OCI-LY3 (cell line): ENCODE measurements around the gene NAV2.

Experiments used
- H2AFZ ChIP-seq: fragments of 200-600, 300-600 bp; shearing (Covaris generic); 2 replicates; pipeline ENCODE4 v1.6.0; 2014; ENCODE audit warnings: antibody characterized with exemption, low read depth, low read length
- H3K27ac ChIP-seq: fragments of 200-600, 300-600 bp; sonication (generic); 2 replicates; pipeline ENCODE4 v1.5.1; 2014; ENCODE audit warnings: mild to moderate bottlenecking, low read length, moderate library complexity, mixed read lengths
- H3K27me3 ChIP-seq: fragments of 200-600, 300-600 bp; sonication (generic); 2 replicates; pipeline ENCODE4 v1.6.1; 2014; ENCODE audit warnings: low read depth, low read length, mixed read lengths
- H3K36me3 ChIP-seq: fragments of 200-600, 300-600 bp; sonication (generic); replicated peaks from 2 replicates; pipeline ENCODE3; 2014; ENCODE audit warnings: low read depth, low read length, mixed read lengths
- H3K4me1 ChIP-seq: fragments of 300-600, 200-600 bp; sonication (generic); 2 replicates; pipeline ENCODE4 v1.6.1; 2014; ENCODE audit warnings: low read length, mixed read lengths
- H3K4me2 ChIP-seq: fragments of 200-600, 300-600 bp; sonication (generic); 2 replicates; pipeline ENCODE4 v1.6.1; 2014; ENCODE audit warnings: low read length, mixed read lengths
- H3K4me3 ChIP-seq: fragments of 300-600, 200-600 bp; sonication (generic); 2 replicates; pipeline ENCODE4 v1.5.1; 2014; ENCODE audit warnings: antibody characterized with exemption, mild to moderate bottlenecking, low read length, moderate library complexity
- H3K79me2 ChIP-seq: fragments of 300-600, 200-600 bp; shearing (Covaris generic); 2 replicates; pipeline ENCODE4 v1.6.1; 2014; ENCODE audit warnings: mild to moderate bottlenecking, low read length, mixed read lengths
- H3K9ac ChIP-seq: fragments of 300-600, 200-600 bp; shearing (Covaris generic); 2 replicates; pipeline ENCODE4 v1.6.0; 2014; ENCODE audit warnings: mild to moderate bottlenecking, low read length, moderate library complexity
- H3K9me3 ChIP-seq: fragments of 200-600, 300-600 bp; shearing (Covaris generic); 2 replicates; pipeline ENCODE4 v1.6.1; 2014; ENCODE audit warnings: low read length, mixed read lengths; ENCODE audit not compliant: insufficient read depth
- H4K20me1 ChIP-seq: fragments of 200-600, 300-600 bp; sonication (generic); 2 replicates; pipeline ENCODE4 v1.6.1; 2016; ENCODE audit warnings: low read length, mixed read lengths; ENCODE audit not compliant: insufficient read depth
- EZH2phosphoT487 ChIP-seq: fragments of 200-600 bp; shearing (Covaris generic); IDR thresholded peaks from 2 replicates; pipeline ENCODE4 v1.6.1; 2018; ENCODE audit warnings: antibody characterized with exemption, mixed run types, low read depth
- TF ChIP-seq, protein P1 (sequence below): fragments of 200-600, 300-600 bp; sonication (generic); IDR thresholded peaks from 2 replicates; pipeline ENCODE4 v1.5.1; 2014; ENCODE audit warnings: antibody characterized with exemption, low read length, low read depth

The NAV2 gene

DNA sequence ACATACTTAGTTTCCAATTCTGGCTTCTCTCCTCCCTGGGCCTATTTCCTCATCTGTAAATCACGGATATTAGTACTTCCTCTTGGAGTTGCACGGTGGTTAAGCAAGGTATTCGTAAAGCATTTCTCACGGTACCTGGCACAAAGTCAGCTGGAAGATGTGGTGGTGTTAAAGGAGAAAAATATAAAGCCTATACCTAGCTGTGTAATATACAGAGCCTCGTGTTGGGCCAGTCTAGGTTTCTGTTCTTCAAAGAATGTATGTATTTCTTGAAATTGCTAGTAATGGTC, 400.5 kb downstream of the NAV2 start:
- Histone ChIP-seq H3K4me3 (no peak overlapping the region), H2AFZ (no peak overlapping the region), H4K20me1 (no peaks in the 10 kb centered on the region), H3K27ac (no peak overlapping the region), H3K9ac (no peak overlapping the region), H3K4me2 (peak overlapping the region; percentile 26), H3K4me1 (peaks cover 15% of the 10 kb centered on the region), H3K27me3 (peaks cover 17% of the 10 kb centered on the region; the same call in 1 of the 2 replicates), H3K36me3 (no peaks in the 10 kb centered on the region), H3K9me3 (no peaks in the 10 kb centered on the region), H3K79me2 (no peaks in the 10 kb centered on the region)
- no peak for TF ChIP-seq EZH2phosphoT487
- TF ChIP-seq, protein P1, sequence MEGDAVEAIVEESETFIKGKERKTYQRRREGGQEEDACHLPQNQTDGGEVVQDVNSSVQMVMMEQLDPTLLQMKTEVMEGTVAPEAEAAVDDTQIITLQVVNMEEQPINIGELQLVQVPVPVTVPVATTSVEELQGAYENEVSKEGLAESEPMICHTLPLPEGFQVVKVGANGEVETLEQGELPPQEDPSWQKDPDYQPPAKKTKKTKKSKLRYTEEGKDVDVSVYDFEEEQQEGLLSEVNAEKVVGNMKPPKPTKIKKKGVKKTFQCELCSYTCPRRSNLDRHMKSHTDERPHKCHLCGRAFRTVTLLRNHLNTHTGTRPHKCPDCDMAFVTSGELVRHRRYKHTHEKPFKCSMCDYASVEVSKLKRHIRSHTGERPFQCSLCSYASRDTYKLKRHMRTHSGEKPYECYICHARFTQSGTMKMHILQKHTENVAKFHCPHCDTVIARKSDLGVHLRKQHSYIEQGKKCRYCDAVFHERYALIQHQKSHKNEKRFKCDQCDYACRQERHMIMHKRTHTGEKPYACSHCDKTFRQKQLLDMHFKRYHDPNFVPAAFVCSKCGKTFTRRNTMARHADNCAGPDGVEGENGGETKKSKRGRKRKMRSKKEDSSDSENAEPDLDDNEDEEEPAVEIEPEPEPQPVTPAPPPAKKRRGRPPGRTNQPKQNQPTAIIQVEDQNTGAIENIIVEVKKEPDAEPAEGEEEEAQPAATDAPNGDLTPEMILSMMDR = no peak

DNA sequence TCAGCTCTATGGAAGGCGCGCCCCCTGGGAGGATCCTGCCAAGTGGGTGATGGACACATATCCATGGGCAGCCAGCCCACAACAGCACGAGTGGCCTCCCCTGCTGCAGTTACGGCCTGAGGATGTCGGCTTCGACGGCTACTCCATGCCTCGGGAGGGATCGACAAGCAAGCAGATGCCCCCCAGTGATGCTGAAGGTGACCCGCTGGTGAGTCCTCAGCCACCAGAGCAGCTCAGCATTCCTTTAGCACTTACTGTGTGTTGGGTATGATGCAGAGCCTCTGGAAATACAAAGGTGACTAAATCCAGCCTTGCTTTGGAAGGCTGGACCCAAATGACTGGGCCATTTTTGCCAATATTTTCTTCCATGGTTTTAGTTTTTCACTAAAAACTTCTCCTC, 402.0 kb downstream of the NAV2 start:
- TF ChIP-seq, protein P1 = no peak
- no peak for TF ChIP-seq EZH2phosphoT487
- peaks cover 23% of the 10 kb centered on the region for H3K27me3 ChIP-seq
- H2AFZ ChIP-seq = no peak overlapping the region
- no peak overlapping the region for H3K4me3 ChIP-seq
- H3K4me1 ChIP-seq = peaks cover 15% of the 10 kb centered on the region
- H3K4me2 ChIP-seq = no peak overlapping the region
- H3K79me2 ChIP-seq = no peaks in the 10 kb centered on the region
- H3K9ac ChIP-seq = no peak overlapping the region
- H3K36me3 ChIP-seq = no peaks in the 10 kb centered on the region
- H3K27ac ChIP-seq = no peak overlapping the region
- H3K9me3 ChIP-seq = no peaks in the 10 kb centered on the region
- H4K20me1 ChIP-seq = no peaks in the 10 kb centered on the region

DNA sequence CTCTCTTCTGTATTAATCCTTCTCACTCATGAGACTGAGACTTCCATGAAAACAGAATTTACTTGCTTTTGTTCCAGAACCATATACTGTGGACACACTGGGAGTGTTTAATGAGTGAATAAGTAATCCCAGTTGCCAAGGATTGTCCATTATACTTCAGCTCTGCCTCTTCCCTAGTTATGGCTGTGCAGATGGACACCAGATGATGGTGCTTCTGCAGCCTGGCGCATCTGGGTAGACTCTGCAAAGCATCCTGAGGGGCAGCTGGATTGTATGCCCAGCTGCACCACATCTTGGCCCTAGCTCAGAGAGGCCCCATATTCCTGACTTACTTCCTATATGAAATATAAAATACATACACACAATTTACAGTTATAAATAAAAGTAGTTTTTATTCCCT, 404.2 kb downstream of the NAV2 start:
- H3K9me3 ChIP-seq = no peaks in the 10 kb centered on the region
- H3K9ac ChIP-seq = no peak overlapping the region
- peaks cover 36% of the 10 kb centered on the region for H3K27me3 ChIP-seq
- no peak overlapping the region for H3K27ac ChIP-seq
- H3K4me3 ChIP-seq = no peak overlapping the region
- peaks cover 13% of the 10 kb centered on the region for H3K4me1 ChIP-seq
- no peak for TF ChIP-seq EZH2phosphoT487
- TF ChIP-seq, protein P1 = no peak
- H3K79me2 ChIP-seq = no peaks in the 10 kb centered on the region
- no peak overlapping the region for H3K4me2 ChIP-seq
- H2AFZ ChIP-seq = no peak overlapping the region
- no peaks in the 10 kb centered on the region for H3K36me3 ChIP-seq
- H4K20me1 ChIP-seq = no peaks in the 10 kb centered on the region

DNA sequence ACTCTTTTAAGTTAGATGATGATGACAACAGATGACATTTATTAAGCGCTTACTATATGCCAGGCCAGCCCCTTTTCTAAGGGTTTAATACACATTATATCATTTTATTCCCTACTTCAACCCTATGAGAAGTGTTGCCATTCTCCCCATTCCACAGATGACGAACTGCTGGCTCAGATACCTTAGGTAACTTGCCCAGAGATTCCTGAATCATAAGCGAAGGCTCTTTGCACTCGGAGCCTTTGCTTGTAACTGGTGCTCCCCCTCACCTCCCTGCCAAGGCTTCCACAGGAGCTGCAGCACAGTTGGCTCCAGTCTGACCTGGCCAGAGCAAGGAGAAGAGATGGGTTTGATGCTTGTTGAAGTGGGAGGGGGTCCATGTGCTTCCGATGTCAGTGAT, 404.7 kb downstream of the NAV2 start:
- Histone ChIP-seq H3K9ac (no peak overlapping the region), H3K79me2 (no peaks in the 10 kb centered on the region), H2AFZ (no peak overlapping the region), H3K4me2 (no peak overlapping the region), H3K4me1 (peaks cover 13% of the 10 kb centered on the region), H3K4me3 (no peak overlapping the region), H3K36me3 (no peaks in the 10 kb centered on the region), H4K20me1 (no peaks in the 10 kb centered on the region), H3K27ac (no peak overlapping the region), H3K9me3 (no peaks in the 10 kb centered on the region), H3K27me3 (peaks cover 32% of the 10 kb centered on the region)
- no peak for TF ChIP-seq EZH2phosphoT487
- TF ChIP-seq, protein P1 = no peak
